Lower leg skin (tissue), 4 donors: Measurements from ENCODE around the gene TPSG1. TPM values are rescaled to one million over a fixed set of nuclear protein-coding genes. Genes with fewer than 3 reads are reported as not detected.

ENCODE experiments used
- DNase-seq, 2 donors: peaks; one replicate each; pipeline ENCODE4 v3.0.0-alpha.2; 2019; ENCODE audit warnings: low spot score in 2 of 2
- H3K4me3 ChIP-seq: fragments of 200-600 bp; sonication (generic); 2 replicates; pipeline ENCODE4 v1.5.1; 2017; ENCODE audit warnings: mild to moderate bottlenecking, low read depth; ENCODE audit not compliant: poor library complexity, severe bottlenecking
- CTCF ChIP-seq, 3 donors: fragments of 450-650 bp; IDR thresholded peaks; one replicate each; pipeline ENCODE4 v1.5.1; 2016; ENCODE audit warnings: antibody characterized with exemption in 3 of 3, mild to moderate bottlenecking in 3 of 3, moderate library complexity in 2 of 3
- POLR2A ChIP-seq, 2 donors: fragments of 450-650 bp; IDR thresholded peaks; one replicate each; pipeline ENCODE4 v1.6.1; 2016 to 2017; ENCODE audit warnings: antibody characterized with exemption in 2 of 2, mild to moderate bottlenecking in 1 of 2, moderate library complexity in 1 of 2
- WGBS, 2 donors: methylation state at CpG; one replicate each; pipeline ENCODE4 v1.1.5; 2018; 5-methylcytosine and 5-hydroxymethylcytosine counted together
- intact Hi-C: fragments of 100-400 bp; cut with DNase I; formaldehyde crosslinking; loops from one replicate; pipeline ENCODE4 v1.15.0; 2023; ENCODE audit warnings: low total_unique reads
- total RNA-seq, 4 donors: library from RNA; depleted of rRNA; stranded (reverse); fragments of >200 nt; gene quantifications; one replicate each; pipeline ENCODE4 v1.1.0, GENCODE V29; 2016

Gene TPSG1
- total RNA-seq, 4 donors from 2014 or later, result 0.32 to 1.5 (median 1.1) TPM; not detected in 1

GRCh38 chr16:1206786-1207185, 18.3 kb downstream of the TPSG1 start:
- H3K4me3 ChIP-seq, result no peak overlapping the region
- DNase-seq, result no peak
- TF ChIP-seq POLR2A (IDR thresholded peaks at IDR 0.05) (no peak), CTCF (IDR thresholded peaks at IDR 0.05) (no peak)
- 40 to 71% methylated on average over 7 to 14 of the region's 16 CpGs for WGBS, 2 donors
- intact Hi-C loops, result no loop called here

DNA sequence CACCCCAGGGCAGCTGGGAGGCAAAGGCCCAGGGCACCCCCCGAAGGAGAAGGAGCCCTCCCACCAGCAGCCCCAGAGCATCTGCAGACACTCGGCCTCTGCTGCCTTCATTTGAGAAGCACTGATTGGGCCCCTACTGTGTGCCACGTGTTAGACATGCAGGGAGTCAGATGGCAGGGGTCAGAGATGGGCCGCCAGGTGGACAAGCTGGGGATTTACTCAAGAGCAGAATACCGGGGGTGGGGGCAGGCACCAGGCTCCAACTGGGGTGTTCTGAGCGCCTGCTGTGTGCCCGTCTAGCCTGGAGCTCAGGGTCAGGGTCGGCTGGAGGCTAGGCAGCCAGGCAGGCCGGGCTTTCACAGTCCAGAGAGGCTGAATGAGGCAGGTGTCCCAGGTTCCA, 18.7 kb downstream of the TPSG1 start:
- DNase-seq, result no peak
- intact Hi-C loops, result no loop called here
- no peak overlapping the region for H3K4me3 ChIP-seq
- 64 to 68% methylated on average over 9 of the region's 9 CpGs for WGBS, 2 donors
- TF ChIP-seq POLR2A (IDR thresholded peaks at IDR 0.05) (no peak), CTCF (IDR thresholded peaks at IDR 0.05) (no peak)

DNA sequence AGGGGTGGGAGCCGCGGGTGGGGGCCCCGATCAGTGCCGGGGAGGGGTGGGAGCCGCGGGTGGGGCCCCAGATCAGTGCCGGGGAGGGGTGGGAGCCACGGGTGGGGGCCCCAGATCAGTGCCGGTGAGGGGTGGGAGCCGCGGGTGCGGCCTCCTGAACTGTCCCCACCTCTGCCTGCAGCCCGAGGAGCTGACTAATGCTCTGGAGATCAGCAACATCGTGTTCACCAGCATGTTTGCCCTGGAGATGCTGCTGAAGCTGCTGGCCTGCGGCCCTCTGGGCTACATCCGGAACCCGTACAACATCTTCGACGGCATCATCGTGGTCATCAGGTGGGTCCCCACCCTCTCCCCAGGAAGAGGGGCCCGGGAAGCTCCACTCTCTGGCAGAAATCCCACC, 20.1 kb downstream of the TPSG1 start:
- no peak for TF ChIP-seq POLR2A (IDR thresholded peaks at IDR 0.05)
- TF ChIP-seq CTCF (IDR thresholded peaks at IDR 0.05), result no peak
- intact Hi-C loops, result no loop called here
- no peak for DNase-seq
- H3K4me3 ChIP-seq, result no peak overlapping the region
- WGBS, 2 donors, result 43 to 83% methylated on average over 1 to 9 of the region's 21 CpGs

DNA sequence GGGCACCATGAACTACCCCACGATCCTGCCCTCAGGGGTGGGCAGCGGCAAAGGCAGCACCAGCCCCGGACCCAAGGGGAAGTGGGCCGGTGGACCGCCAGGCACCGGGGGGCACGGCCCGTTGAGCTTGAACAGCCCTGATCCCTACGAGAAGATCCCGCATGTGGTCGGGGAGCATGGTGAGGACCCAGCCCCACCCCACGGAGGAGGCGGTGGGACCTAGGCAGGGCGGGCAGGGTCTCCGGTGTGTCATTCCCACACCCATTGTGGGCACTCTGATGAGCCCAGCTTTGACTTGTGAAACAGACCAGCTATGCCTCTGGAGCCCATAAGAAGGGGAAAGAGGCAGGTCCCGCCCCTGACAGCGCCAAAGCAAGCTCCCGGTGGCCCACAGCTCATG, 22.8 kb downstream of the TPSG1 start:
- H3K4me3 ChIP-seq, result no peak overlapping the region
- 88 to 91% methylated on average over 13 to 18 of the region's 18 CpGs for WGBS, 2 donors
- TF ChIP-seq POLR2A (IDR thresholded peaks at IDR 0.05), result no peak
- TF ChIP-seq CTCF (IDR thresholded peaks at IDR 0.05), result no peak
- DNase-seq, result no peak
- intact Hi-C loops, result no loop called here

GRCh38 chr16:1201444-1201843, 23.6 kb downstream of the TPSG1 start:
- DNase-seq, result no peak
- WGBS, 2 donors, result 86 to 87% methylated on average over 21 to 25 of the region's 25 CpGs
- intact Hi-C loops, result no loop called here
- TF ChIP-seq CTCF (IDR thresholded peaks at IDR 0.05), result no peak
- no peak for TF ChIP-seq POLR2A (IDR thresholded peaks at IDR 0.05)
- no peak overlapping the region for H3K4me3 ChIP-seq

DNA sequence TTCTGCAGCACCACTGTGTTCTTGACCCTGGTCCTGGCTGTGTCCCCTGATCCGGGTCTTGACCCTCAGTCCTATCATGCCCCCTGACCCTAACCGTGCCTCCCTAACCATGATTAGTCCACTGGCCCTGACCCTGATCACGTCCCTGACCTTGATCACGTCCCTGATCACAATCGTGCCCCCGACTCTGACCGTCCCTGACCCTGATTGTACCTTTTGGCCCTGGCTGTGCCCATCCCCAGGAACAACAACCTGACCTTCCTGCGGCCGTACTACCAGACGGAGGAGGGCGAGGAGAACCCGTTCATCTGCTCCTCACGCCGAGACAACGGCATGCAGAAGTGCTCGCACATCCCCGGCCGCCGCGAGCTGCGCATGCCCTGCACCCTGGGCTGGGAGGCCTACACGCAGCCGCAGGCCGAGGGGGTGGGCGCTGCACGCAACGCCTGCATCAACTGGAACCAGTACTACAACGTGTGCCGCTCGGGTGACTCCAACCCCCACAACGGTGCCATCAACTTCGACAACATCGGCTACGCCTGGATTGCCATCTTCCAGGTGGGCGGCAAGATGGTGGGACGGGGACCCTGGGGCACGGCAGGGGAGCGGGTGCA, 24.9 kb downstream of the TPSG1 start:
- no peak overlapping the region for H3K4me3 ChIP-seq
- intact Hi-C loops, result no loop called here
- no peak for TF ChIP-seq CTCF (IDR thresholded peaks at IDR 0.05)
- no peak for TF ChIP-seq POLR2A (IDR thresholded peaks at IDR 0.05)

More for the DNA sequence above, 24.9 kb downstream of the TPSG1 start:
- 92 to 93% methylated on average over 38 of the region's 38 CpGs for WGBS, 2 donors
- DNase-seq, result no peak
